ENCODE measurements around the gene XKR3. TPM values are rescaled to one million over a fixed set of nuclear protein-coding genes. Genes with fewer than 3 reads are reported as not detected.
"Not testable (repeated sequence)": the region's sequence is repeated elsewhere in the genome, so short reads cannot be mapped to it uniquely, and the experiment has no call there.

The XKR3 gene
- total RNA-seq, 1 donor from 2014 or later: not detected

- DNase-seq (ENCODE audit: low spot score): not testable (repeated sequence)
These were observed 76.9 kb downstream of the XKR3 start for GRCh38 chr22:16748160-16748929.

- not testable (repeated sequence) for DNase-seq (ENCODE audit: low spot score)
These were observed 77.7 kb downstream of the XKR3 start for GRCh38 chr22:16747266-16748159.

GRCh38 chr22:16734271-16734670 lies 90.9 kb downstream of the XKR3 start:
- DNase-seq (ENCODE audit: low spot score): not testable (repeated sequence)

Other genes starting within 250 kb of the XKR3 start
- not detected for gene CCT8L2, start 232.6 kb downstream of the XKR3 start, total RNA-seq
- not detected for gene GAB4, start 182.8 kb upstream of the XKR3 start, total RNA-seq

Measured in mesenteric fat pad (tissue), 1 donor.